DMS 273 (cell line): Measurements from ENCODE around the gene GCK.

Experiments
- DNase-seq: peaks from one replicate; lab custom pipeline; 2025; ENCODE audit not compliant: unreplicated experiment; lab: John Stamatoyannopoulos, UW

The GCK gene

DNA sequence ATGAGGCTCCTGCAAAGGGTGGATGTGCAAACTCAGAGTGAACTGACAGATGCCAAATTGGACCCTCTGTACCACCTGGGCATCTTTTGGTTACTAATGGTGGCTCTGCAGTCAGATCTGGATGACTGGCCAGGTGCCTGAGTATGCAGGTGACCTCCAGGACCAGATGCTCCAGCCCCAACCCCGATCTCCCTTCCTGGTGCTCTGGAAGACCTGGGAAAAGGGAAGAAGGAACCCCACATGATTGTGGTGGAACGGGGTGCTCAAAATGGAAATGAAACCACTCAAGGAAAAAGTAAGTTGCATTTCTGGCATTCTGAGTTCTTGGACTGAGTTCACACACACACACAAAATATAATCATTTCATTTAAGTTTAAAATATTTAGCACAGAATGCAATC, 94.9 kb downstream of the GCK start:
- no peak for DNase-seq
